RKO (cell line): ENCODE results near the gene ZNF296.

ENCODE experiments used
- DNase-seq: peaks from one replicate; pipeline ENCODE4 v3.0.0-alpha.2; 2016; ENCODE audit warnings: low spot score

Gene ZNF296

GRCh38 chr19:45058622-45059159 lies 17.6 kb downstream of the ZNF296 start:
- DNase-seq = no peak

GRCh38 chr19:45057444-45057843 lies 18.8 kb downstream of the ZNF296 start:
- no peak for DNase-seq

GRCh38 chr19:45056831-45057230 lies 19.4 kb downstream of the ZNF296 start:
- DNase-seq = no peak

GRCh38 chr19:45051929-45052579 lies 24.2 kb downstream of the ZNF296 start:
- no peak for DNase-seq

GRCh38 chr19:45050036-45050435 lies 26.2 kb downstream of the ZNF296 start:
- DNase-seq = no peak

GRCh38 chr19:45049073-45049736 lies 27.1 kb downstream of the ZNF296 start:
- DNase-seq = no peak

GRCh38 chr19:45047188-45047797 lies 29.0 kb downstream of the ZNF296 start:
- no peak for DNase-seq

- DNase-seq = no peak
Measured at GRCh38 chr19:45046355-45046754, 29.9 kb downstream of the ZNF296 start.

GRCh38 chr19:45045671-45046353 lies 30.5 kb downstream of the ZNF296 start:
- no peak for DNase-seq

- no peak for DNase-seq
Measured at GRCh38 chr19:45041125-45041524, 35.2 kb downstream of the ZNF296 start.

- DNase-seq = no peak
Measured at GRCh38 chr19:45040059-45040771, 36.1 kb downstream of the ZNF296 start.

GRCh38 chr19:45038931-45039893 lies 37.1 kb downstream of the ZNF296 start, which contains the start of gene CLASRP:
Gene CLASRP (plus strand): TSS chr19:45039045. CDS start chr19:45040213, 1,168 bp downstream.
- peak; percentile 89 for DNase-seq

- no peak for DNase-seq
Measured at GRCh38 chr19:45037393-45038169, 38.7 kb downstream of the ZNF296 start.

GRCh38 chr19:45035755-45036154 lies 40.5 kb downstream of the ZNF296 start:
- no peak for DNase-seq

GRCh38 chr19:45032421-45032820 lies 43.9 kb downstream of the ZNF296 start:
- DNase-seq = no peak

- no peak for DNase-seq
Measured at GRCh38 chr19:45030825-45031224, 45.5 kb downstream of the ZNF296 start.

- DNase-seq = no peak
Measured at GRCh38 chr19:45027371-45027770, 48.9 kb downstream of the ZNF296 start.

GRCh38 chr19:45025264-45025663 lies 51.0 kb downstream of the ZNF296 start:
- DNase-seq = no peak

GRCh38 chr19:45023048-45023447 lies 53.2 kb downstream of the ZNF296 start:
- no peak for DNase-seq

GRCh38 chr19:45021971-45022370 lies 54.3 kb downstream of the ZNF296 start:
- no peak for DNase-seq
